Epidermal melanocyte (primary cell): ENCODE measurements around the gene ACTL8.
"Not testable (repeated sequence)": the region's sequence is repeated elsewhere in the genome, so short reads cannot be mapped to it uniquely, and the experiment has no call there.

Source experiments
- DNase-seq: peaks from one replicate; pipeline ENCODE4 v3.0.0; 2011; ENCODE audit warnings: low spot score; ENCODE audit not compliant: insufficient read length

Gene ACTL8

DNA sequence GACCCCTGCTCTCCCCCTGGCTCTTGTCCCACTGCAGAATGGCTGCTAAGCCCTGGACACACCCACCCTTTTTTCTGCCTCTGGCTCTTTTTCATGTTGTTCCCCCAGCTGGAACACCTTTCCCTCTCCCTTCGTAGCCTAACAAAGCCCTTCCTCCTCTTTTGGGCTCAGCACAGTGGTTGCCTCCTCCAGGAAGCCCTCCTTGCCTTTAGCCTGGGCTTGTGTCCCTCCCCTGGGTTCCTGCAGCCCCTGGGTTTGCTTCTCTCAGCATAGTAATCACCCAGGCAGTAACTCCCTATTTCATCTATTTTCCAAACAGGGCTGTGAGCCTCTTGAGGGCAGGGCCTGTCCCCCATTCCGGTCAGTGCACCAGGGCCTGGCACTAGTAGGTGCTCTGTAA, 19.8 kb upstream of the ACTL8 start:
- DNase-seq = no peak

DNA sequence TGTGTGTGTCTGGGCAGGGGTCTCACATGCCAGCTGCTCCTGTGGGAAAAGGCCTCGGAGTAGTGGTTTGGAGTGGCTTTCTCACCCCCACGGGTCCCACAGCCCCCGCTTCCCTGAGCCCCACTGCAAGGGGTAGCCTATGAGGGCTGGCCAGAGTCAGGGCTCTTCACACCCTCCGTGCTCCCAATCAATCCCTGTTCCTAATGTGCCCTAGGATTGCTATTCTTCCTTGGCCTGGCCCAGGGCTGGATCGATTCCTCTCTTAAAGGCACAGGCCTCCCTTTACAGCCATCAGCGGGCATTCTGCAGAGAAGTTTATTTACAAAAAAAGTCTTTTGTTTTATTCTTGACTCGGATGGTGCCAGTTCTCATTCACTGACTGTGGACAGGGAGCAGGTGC, 19.3 kb upstream of the ACTL8 start:
- DNase-seq = no peak

GRCh38 chr1:17736625-17737024, 18.5 kb upstream of the ACTL8 start:
- no peak for DNase-seq

DNA sequence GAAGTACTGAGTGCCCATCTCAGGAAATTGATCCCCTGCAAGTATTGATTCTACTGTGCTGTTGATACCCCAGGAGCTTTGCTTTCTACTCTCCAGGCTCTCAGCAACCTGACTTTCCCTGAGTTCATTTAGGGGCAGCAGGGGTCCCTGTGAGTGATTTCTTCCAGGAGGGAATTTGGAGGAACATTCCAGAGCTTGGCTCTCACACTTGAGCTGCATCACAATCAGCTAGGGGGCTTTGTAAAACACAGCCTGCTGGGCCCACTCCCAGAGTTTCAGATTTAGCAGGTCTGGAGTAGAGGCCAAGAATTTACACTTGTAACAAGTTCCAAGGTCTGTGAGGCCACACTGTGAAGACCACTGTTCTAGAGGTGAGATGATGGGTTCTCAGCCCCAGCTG, 16.1 kb upstream of the ACTL8 start:
- no peak for DNase-seq

DNA sequence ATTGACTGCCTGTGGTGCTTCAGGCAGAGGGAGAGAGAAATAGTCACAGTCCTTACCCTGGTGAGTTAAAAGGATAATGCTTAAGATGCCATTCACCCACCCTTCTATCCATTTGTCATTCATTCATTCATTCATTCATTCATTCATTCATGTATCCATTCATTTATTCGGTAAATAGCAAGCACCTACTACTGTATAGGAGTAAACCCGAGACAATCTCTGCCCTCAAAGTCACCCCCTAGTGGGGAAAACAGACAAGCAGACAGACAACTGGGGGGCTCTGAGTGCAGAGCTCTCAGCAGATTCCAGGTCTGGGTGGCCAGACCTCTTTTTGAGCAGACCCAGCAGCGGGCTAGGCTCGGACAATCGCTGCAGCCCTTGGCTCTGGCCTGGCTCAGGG, 14.1 kb upstream of the ACTL8 start:
- no peak for DNase-seq

- DNase-seq = no peak
Observed at GRCh38 chr1:17742583-17742982, 12.6 kb upstream of the ACTL8 start.

- DNase-seq = no peak
Observed at GRCh38 chr1:17743008-17743647, 12.0 kb upstream of the ACTL8 start.

DNA sequence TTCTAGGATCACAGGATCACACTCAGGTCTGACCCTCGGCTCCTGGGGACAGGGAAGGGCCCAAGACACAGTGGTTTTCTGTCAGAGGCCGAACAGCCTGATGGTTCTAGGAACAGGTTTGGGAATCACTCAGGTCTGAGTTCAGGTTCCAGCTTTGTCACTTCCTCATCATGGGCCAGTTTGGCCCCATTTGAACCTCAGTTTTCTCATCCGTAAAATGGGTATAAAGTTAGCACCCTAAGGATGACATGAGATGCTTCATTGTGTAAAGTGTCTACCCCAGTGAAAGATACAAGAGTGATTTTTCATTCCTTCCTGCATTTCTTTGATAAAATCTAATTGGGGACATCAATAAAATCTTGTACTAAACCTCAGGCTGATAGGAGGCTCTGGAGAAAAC, 11.2 kb upstream of the ACTL8 start:
- DNase-seq = no peak

DNA sequence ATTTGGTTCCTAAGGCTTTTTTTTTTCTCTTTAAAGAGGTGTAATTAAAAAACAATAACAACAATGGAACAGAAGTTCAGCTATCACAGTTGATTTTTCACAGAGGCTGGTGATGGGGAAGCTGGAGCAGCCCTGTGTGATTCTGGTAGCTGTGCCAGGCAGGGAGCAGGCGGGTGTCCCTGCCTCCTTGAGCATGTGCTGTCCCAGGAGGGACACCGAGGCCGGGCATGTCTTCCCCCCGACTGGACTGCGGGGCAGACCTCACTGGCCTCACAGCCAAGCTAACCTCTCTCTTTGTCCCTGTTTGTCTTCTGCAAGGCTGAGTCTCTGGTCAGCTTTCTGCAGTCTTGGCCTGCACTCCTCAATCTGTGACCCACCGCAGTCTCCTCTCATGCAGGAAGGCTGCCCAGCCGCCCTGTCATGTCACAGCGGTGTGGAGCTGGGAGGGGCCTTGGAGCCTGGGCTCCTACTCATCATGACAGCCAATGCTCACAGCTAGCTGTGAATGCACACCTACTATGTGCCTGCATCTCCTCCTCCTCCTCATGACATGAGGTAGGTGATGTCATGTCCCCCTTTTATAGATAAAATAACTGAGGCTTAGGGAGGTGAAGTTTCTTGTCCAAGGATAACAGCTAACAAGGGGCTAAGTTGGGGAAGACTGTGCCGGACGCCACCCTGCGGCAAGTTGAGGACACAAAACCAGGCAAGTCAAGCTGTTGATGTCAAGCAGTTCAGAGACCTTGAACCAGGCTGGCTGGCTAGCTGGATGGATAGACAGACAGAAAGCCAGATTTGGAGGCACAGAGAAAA, 10.3 kb upstream of the ACTL8 start:
- DNase-seq = no peak

DNA sequence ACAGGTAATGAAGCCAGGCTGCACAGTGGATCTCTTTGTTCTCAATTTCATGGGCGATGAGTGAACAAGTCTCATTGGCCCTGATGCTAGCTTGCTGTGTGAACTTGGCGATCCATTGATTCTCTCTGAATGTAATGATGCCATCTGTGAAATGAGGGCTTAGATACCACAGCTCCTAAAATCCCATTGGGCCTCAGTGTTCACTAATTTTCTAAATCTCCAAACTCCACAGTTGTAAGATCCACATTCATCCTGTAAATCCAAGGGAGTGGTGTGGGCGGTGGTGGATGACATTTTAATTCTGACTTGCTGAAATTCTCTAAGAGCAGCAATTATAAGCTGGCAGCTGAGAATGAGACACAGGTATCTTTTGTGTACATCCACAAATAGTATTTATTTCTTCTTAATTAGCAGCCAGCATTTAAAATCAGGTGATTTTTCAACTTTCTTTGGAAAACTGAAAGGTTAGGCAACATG, 9.6 kb upstream of the ACTL8 start:
- no peak for DNase-seq

- DNase-seq = not testable (repeated sequence)
Observed at GRCh38 chr1:17746281-17746680, 8.9 kb upstream of the ACTL8 start.

DNA sequence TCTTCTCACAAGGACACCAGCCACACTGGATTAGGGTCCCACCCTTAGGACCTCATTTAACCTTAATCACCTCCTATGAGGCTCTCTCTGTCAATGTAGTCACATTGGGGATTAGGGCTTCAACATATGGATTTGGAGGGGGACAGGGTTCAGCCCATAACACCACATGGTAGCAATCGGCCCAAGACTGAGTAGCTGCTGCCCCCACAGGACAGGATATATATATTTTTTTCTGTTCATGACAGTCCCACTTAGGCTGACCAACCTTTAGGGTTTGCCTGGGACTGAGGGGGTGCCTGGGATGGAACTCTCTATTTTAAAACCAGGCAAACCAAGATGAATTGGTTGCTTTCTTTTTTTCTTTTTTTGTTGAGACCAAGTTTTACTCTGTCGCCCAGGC, 8.2 kb upstream of the ACTL8 start:
- DNase-seq = no peak

GRCh38 chr1:17750333-17750732, 4.8 kb upstream of the ACTL8 start:
- DNase-seq = no peak

DNA sequence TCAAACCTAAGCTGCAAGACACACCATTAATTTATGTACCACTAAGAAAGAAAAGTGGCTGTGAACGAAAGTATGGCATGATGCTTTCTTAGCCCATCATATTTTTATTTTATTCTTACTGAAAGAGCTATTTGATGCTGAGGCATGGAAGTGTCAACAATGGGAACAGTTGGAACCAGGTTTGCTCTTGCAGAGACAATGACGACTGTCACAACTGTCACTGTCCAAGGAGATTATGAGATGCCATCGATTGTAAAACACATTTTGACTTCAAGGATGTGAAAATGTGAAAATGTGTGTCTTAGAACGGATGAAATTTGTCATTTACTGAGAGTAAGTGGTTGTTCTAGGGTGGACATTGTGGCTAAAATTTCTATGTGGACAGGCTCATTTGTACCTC, 2.8 kb upstream of the ACTL8 start:
- no peak for DNase-seq

DNA sequence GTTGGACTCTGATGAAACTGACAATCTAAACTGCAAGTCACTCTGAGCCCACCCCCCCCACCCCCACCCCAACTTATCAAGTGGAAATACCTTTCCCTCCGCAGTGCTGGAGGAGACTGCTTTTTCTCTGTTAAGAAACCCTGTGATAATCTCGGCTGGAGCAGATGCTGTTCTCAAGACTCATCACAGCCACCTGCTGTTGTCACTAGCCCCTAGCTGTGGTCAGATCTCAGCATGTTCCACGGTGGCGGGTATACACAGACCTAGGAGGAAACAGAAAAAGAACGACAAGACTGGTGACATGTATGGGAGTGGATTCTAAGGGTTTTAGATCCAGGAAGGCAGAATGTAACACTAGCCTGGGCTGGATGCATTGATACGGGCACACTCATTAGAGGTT, 2.3 kb downstream of the ACTL8 start:
- no peak for DNase-seq

GRCh38 chr1:17759114-17759513, 4.0 kb downstream of the ACTL8 start:
- no peak for DNase-seq

DNA sequence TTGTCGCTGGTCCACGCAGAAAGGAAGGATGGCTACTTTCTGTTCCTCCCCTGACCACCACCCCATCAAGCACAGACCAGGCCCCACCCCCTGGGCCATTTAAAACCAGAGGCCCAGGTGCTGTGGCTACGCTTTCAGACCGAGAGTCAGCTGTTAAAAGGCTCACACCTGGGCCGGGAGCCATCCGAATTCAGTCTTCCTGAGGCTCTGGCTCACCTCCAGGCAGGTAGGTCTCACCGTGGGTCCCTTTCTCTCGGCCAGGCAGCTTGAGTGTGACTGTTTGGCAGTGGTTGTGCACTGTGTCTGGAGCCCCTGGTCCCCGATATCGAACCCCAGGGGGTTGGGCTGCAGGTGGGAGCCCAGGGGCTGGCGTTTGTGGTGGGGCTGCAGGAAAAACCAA, 7.2 kb downstream of the ACTL8 start:
- no peak for DNase-seq

DNA sequence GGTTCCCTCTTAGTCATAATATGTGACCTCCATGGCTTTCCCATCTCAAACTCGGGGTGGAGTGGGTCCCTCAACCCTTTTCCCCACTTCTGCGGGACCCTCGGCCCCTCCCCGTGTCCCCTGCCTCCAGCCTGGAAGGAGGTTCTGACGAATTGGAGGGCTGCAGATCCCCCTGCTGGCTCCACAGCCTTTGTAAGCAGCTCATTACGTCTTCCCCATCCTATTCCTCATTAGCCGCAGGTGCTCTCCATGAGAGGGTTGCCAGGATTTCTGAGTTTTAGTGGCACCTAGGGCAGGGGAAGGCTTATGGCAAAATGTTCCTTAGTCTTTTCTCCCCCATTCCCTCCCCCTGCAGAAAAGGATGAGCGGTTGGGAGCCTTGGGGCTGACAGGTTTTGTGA, 8.3 kb downstream of the ACTL8 start:
- DNase-seq = no peak

DNA sequence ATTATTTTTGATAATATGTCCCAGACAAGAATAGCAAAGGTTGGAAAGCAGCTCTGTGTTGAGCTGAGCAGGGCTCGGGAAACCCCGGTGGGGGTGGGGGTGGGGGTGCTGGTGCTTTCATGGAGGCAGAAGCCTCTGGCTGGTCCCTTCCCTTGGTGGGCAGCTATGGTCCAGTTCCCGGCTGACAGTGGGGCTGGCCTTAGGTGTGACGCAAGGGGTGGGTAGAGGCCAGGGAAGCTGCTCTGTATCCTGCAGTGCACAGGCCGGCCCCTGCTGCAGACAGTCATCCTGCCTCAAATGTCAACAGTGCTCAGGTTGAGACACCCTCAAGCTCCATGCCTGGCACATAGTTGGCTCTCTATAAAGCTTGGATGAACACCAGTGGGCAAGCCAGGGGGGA, 8.9 kb downstream of the ACTL8 start:
- no peak for DNase-seq

GRCh38 chr1:17764591-17764990, 9.5 kb downstream of the ACTL8 start:
- DNase-seq = no peak

DNA sequence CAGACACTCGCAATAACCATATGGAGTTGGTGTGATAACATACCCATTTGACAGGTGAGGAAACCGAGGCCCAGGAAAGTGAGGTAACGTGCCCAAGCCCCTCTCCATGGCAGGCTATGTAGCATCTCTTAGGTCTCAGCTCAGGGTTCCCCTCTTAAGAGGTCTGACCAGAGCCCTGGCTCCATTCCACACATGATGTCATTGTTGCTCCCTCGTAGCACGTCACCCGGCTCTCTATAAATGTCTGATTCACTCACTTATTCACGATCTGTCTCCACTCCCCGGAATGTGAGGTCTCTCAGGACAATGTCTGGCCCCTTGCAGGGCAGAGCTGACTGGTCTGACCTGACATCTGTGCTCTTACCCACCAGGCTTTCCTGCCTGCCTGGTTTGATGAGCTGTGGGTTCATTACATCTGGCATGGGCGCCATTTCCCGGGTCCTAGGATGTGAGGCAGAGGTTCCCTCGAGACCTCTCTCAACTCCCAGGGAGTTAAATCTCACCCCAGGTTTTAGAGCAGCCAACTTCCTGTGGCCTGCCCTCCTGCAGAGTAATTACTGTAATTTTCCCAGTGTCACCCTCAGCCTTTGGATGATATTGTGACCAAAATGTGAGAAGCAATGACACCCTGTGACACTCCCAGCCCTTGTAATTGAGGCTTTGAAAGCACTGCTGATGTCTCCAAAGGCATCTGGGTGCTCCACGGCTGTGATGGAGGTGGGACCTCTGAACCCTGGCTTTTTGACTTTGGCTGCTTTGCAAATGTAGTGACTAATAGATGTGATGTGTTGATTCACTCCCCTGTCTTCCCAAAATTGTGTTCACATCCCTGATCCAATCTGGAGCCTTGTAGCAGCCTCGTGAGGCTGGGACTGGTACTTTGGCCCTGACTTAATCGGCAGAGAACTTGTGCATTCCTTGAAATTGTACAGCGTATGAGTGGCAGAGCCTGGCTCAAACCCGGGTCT, 10.6 kb downstream of the ACTL8 start:
- DNase-seq = no peak
